Measurements from ENCODE around the gene COL18A1.
"Not testable (repeated sequence)": the region's sequence is repeated elsewhere in the genome, so short reads cannot be mapped to it uniquely, and the experiment has no call there.

Gene COL18A1

GRCh38 chr21:45528981-45529784, 124.2 kb downstream of the COL18A1 start:
- no peak for DNase-seq
- Histone ChIP-seq H3K9me3 (ENCODE audit: insufficient read depth, low read length, severe bottlenecking) (no peaks in the 10 kb centered on the region), H3K36me3 (ENCODE audit: insufficient read depth, low read length) (peaks cover 92% of the 10 kb centered on the region), H3K27me3 (ENCODE audit: insufficient read depth, low read length, poor library complexity) (no peaks in the 10 kb centered on the region), H2AFZ (ENCODE audit: low read depth, low read length) (no peak overlapping the region), H3K9ac (ENCODE audit: low read depth, low read length) (no peak overlapping the region), H4K20me1 (ENCODE audit: insufficient read depth, low read length) (peaks cover 40% of the 10 kb centered on the region), H3K27ac (ENCODE audit: low read length) (no peak overlapping the region), H3K4me2 (ENCODE audit: insufficient read depth, low read length) (no peak overlapping the region), H3K4me1 (ENCODE audit: insufficient read depth, low read length) (no peaks in the 10 kb centered on the region), H3K4me3 (ENCODE audit: low read depth in 1 of 2, low read length in 2 of 2) (no peak overlapping the region), H3K79me2 (ENCODE audit: insufficient read depth, low read length) (peaks cover 18% of the 10 kb centered on the region)
- no peak for TF ChIP-seq CTCF (IDR thresholded peaks at IDR 0.05; ENCODE audit: borderline replicate concordance, extremely low read depth, low read length, poor library complexity, severe bottlenecking)
- TF ChIP-seq EZH2 (IDR thresholded peaks at IDR 0.05; ENCODE audit: borderline replicate concordance, low read depth, low read length, severe bottlenecking), result no peak
- no peak for ATAC-seq (ENCODE audit: insufficient read depth, low read depth)

GRCh38 chr21:45529785-45530422, 124.9 kb downstream of the COL18A1 start:
- Histone ChIP-seq H2AFZ (ENCODE audit: low read depth, low read length) (no peak overlapping the region), H3K4me3 (ENCODE audit: low read depth in 1 of 2, low read length in 2 of 2) (no peak overlapping the region), H3K9ac (ENCODE audit: low read depth, low read length) (no peak overlapping the region), H4K20me1 (ENCODE audit: insufficient read depth, low read length) (peaks cover 47% of the 10 kb centered on the region), H3K4me1 (ENCODE audit: insufficient read depth, low read length) (no peaks in the 10 kb centered on the region), H3K27me3 (ENCODE audit: insufficient read depth, low read length, poor library complexity) (no peaks in the 10 kb centered on the region), H3K79me2 (ENCODE audit: insufficient read depth, low read length) (peaks cover 25% of the 10 kb centered on the region), H3K27ac (ENCODE audit: low read length) (no peak overlapping the region), H3K4me2 (ENCODE audit: insufficient read depth, low read length) (no peak overlapping the region), H3K9me3 (ENCODE audit: insufficient read depth, low read length, severe bottlenecking) (no peaks in the 10 kb centered on the region), H3K36me3 (ENCODE audit: insufficient read depth, low read length) (peaks cover 95% of the 10 kb centered on the region)
- ATAC-seq (ENCODE audit: insufficient read depth, low read depth) (no peak), DNase-seq (no peak)
- TF ChIP-seq CTCF (IDR thresholded peaks at IDR 0.05; ENCODE audit: borderline replicate concordance, extremely low read depth, low read length, poor library complexity, severe bottlenecking) (no peak), EZH2 (IDR thresholded peaks at IDR 0.05; ENCODE audit: borderline replicate concordance, low read depth, low read length, severe bottlenecking) (no peak)

GRCh38 chr21:45530423-45531113, 125.6 kb downstream of the COL18A1 start:
- Histone ChIP-seq H3K9me3 (ENCODE audit: insufficient read depth, low read length, severe bottlenecking) (no peaks in the 10 kb centered on the region), H3K27me3 (ENCODE audit: insufficient read depth, low read length, poor library complexity) (no peaks in the 10 kb centered on the region), H3K36me3 (ENCODE audit: insufficient read depth, low read length) (peaks cover 95% of the 10 kb centered on the region), H2AFZ (ENCODE audit: low read depth, low read length) (no peak overlapping the region), H3K4me1 (ENCODE audit: insufficient read depth, low read length) (peaks cover 1% of the 10 kb centered on the region; the same call in 1 of the 2 replicates), H3K9ac (ENCODE audit: low read depth, low read length) (no peak overlapping the region), H3K4me3 (ENCODE audit: low read depth in 1 of 2, low read length in 2 of 2) (no peak overlapping the region), H3K79me2 (ENCODE audit: insufficient read depth, low read length) (peaks cover 32% of the 10 kb centered on the region), H3K27ac (ENCODE audit: low read length) (no peak overlapping the region), H3K4me2 (ENCODE audit: insufficient read depth, low read length) (no peak overlapping the region), H4K20me1 (ENCODE audit: insufficient read depth, low read length) (peaks cover 54% of the 10 kb centered on the region)
- TF ChIP-seq CTCF (IDR thresholded peaks at IDR 0.05; ENCODE audit: borderline replicate concordance, extremely low read depth, low read length, poor library complexity, severe bottlenecking), result no peak
- TF ChIP-seq EZH2 (IDR thresholded peaks at IDR 0.05; ENCODE audit: borderline replicate concordance, low read depth, low read length, severe bottlenecking), result no peak
- ATAC-seq (ENCODE audit: insufficient read depth, low read depth) (no peak), DNase-seq (no peak)

GRCh38 chr21:45531114-45531392, 126.1 kb downstream of the COL18A1 start:
- H2AFZ ChIP-seq (ENCODE audit: low read depth, low read length); H3K9ac ChIP-seq (ENCODE audit: low read depth, low read length); H3K9me3 ChIP-seq (ENCODE audit: insufficient read depth, low read length, severe bottlenecking); H3K4me1 ChIP-seq (ENCODE audit: insufficient read depth, low read length); H3K27ac ChIP-seq (ENCODE audit: low read length); H3K27me3 ChIP-seq (ENCODE audit: insufficient read depth, low read length, poor library complexity); H3K4me3 ChIP-seq (ENCODE audit: low read depth in 1 of 2, low read length in 2 of 2); H3K4me2 ChIP-seq (ENCODE audit: insufficient read depth, low read length); DNase-seq; ATAC-seq (ENCODE audit: insufficient read depth, low read depth): not testable (repeated sequence)
- peaks cover 59% of the 10 kb centered on the region for H4K20me1 ChIP-seq (ENCODE audit: insufficient read depth, low read length)
- peaks cover 37% of the 10 kb centered on the region for H3K79me2 ChIP-seq (ENCODE audit: insufficient read depth, low read length)
- peaks cover 95% of the 10 kb centered on the region for H3K36me3 ChIP-seq (ENCODE audit: insufficient read depth, low read length)
